ENCODE results near the gene CCDC85C.

GRCh38 chr14:99522934-99523703 is 80.9 kb downstream of the CCDC85C start:
- TF ChIP-seq CTCF (IDR thresholded peaks at IDR 0.05; ENCODE audit: low read depth, low read length, missing input control) (no peak), YY1 (IDR thresholded peaks at IDR 0.05) (no peak), EGR1 (IDR thresholded peaks at IDR 0.05; ENCODE audit: low read depth in 2 of 2) (no peak), JUND (IDR thresholded peaks at IDR 0.05) (no peak), TAF1 (conservative IDR thresholded peaks at IDR 0.05) (no peak), GABPA (IDR thresholded peaks at IDR 0.05 in 1 of 2, conservative IDR thresholded peaks at IDR 0.05 in 1 of 2) (no peak)
- TF ChIP-seq, protein P1, sequence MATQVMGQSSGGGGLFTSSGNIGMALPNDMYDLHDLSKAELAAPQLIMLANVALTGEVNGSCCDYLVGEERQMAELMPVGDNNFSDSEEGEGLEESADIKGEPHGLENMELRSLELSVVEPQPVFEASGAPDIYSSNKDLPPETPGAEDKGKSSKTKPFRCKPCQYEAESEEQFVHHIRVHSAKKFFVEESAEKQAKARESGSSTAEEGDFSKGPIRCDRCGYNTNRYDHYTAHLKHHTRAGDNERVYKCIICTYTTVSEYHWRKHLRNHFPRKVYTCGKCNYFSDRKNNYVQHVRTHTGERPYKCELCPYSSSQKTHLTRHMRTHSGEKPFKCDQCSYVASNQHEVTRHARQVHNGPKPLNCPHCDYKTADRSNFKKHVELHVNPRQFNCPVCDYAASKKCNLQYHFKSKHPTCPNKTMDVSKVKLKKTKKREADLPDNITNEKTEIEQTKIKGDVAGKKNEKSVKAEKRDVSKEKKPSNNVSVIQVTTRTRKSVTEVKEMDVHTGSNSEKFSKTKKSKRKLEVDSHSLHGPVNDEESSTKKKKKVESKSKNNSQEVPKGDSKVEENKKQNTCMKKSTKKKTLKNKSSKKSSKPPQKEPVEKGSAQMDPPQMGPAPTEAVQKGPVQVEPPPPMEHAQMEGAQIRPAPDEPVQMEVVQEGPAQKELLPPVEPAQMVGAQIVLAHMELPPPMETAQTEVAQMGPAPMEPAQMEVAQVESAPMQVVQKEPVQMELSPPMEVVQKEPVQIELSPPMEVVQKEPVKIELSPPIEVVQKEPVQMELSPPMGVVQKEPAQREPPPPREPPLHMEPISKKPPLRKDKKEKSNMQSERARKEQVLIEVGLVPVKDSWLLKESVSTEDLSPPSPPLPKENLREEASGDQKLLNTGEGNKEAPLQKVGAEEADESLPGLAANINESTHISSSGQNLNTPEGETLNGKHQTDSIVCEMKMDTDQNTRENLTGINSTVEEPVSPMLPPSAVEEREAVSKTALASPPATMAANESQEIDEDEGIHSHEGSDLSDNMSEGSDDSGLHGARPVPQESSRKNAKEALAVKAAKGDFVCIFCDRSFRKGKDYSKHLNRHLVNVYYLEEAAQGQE (IDR thresholded peaks at IDR 0.05) = no peak

Measured in liver (tissue), 3 donors.